ENCODE data around the gene MED13L.

DNA sequence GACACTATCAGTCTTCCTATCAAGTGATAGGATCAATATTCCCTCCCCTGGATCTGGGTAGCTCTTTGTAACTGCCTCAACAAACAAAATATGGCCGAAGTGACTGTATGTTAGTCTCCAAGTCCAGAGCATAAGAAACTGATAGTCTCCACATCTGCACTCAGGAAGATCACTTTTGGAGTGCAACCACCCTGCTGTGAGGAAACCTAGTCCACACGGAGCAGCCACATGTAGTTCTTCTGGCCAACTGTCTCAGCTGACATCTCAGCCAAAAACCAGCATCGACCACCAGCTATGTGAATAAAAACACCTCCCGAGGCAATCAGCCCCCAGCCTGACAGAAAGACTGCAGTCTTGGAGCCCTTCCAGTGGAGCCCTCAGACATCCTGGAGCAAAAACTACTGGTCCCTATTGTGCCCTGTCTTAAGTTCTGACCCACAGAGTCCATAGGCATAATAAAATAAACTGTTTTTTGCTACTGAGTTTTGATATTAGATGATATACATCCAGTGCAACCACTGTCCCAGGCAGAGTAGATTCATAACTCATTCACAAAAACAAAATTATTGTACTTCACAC lies 143.8 kb downstream of the MED13L start:
- no peak for TF ChIP-seq POLR2A (IDR thresholded peaks at IDR 0.05)
- TF ChIP-seq, protein P1, sequence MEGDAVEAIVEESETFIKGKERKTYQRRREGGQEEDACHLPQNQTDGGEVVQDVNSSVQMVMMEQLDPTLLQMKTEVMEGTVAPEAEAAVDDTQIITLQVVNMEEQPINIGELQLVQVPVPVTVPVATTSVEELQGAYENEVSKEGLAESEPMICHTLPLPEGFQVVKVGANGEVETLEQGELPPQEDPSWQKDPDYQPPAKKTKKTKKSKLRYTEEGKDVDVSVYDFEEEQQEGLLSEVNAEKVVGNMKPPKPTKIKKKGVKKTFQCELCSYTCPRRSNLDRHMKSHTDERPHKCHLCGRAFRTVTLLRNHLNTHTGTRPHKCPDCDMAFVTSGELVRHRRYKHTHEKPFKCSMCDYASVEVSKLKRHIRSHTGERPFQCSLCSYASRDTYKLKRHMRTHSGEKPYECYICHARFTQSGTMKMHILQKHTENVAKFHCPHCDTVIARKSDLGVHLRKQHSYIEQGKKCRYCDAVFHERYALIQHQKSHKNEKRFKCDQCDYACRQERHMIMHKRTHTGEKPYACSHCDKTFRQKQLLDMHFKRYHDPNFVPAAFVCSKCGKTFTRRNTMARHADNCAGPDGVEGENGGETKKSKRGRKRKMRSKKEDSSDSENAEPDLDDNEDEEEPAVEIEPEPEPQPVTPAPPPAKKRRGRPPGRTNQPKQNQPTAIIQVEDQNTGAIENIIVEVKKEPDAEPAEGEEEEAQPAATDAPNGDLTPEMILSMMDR (IDR thresholded peaks at IDR 0.05) = no peak
